ENCODE measurements around the gene RAB31. TPM values are rescaled to one million over a fixed set of nuclear protein-coding genes. Genes with fewer than 3 reads are reported as not detected.

Gene RAB31
- total RNA-seq, 1 donor from 2014 or later = 31.2 TPM

DNA sequence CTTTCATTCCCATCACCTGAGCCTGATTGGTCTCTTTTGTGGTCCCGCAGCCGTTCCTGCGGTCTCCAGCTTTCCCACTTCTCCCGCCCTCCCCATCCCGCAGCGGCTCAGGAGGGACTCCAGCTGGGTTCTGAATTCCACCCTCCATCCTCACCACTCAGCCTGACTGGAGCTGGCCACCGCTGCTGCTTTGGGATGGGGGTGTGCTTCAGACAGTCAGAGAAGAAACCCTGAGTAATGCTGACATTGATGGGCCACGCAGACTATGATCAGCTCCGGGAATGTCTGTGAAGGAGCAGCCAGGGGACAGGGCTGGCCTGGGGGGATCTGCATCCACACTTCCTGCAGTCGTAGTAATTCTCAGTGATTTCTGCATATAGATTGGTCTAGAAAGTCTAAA lies 131.8 kb downstream of the RAB31 start:
- DNase-seq (ENCODE audit: low read depth) = no peak
- TF ChIP-seq, protein P1, sequence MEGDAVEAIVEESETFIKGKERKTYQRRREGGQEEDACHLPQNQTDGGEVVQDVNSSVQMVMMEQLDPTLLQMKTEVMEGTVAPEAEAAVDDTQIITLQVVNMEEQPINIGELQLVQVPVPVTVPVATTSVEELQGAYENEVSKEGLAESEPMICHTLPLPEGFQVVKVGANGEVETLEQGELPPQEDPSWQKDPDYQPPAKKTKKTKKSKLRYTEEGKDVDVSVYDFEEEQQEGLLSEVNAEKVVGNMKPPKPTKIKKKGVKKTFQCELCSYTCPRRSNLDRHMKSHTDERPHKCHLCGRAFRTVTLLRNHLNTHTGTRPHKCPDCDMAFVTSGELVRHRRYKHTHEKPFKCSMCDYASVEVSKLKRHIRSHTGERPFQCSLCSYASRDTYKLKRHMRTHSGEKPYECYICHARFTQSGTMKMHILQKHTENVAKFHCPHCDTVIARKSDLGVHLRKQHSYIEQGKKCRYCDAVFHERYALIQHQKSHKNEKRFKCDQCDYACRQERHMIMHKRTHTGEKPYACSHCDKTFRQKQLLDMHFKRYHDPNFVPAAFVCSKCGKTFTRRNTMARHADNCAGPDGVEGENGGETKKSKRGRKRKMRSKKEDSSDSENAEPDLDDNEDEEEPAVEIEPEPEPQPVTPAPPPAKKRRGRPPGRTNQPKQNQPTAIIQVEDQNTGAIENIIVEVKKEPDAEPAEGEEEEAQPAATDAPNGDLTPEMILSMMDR (conservative IDR thresholded peaks at IDR 0.05; ENCODE audit: low read depth, low read length) = no peak
- no peak overlapping the region for H3K4me3 ChIP-seq (ENCODE audit: low read depth, low read length)

DNA sequence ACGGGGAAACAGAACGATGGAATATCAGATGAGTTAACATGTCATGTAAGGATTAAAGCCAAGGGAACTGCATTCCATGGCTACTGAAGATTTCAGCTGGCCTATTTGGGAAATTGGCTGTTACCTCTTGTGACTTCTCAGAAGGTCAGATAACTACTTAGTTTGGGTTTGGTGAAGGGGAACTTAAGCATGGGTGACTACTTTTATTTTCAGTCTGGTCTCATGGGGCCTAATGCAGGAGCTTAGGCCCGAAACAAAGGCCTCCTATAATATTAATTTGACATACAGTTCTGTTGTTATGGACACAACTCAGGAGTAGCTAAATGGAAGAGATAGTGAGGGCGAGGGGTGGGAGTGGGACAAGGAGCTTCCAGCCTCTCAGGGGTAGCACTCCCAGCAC lies 133.7 kb downstream of the RAB31 start:
- no peak for DNase-seq (ENCODE audit: low read depth)
- no peak overlapping the region for H3K4me3 ChIP-seq (ENCODE audit: low read depth, low read length)
- TF ChIP-seq, protein P1 (conservative IDR thresholded peaks at IDR 0.05; ENCODE audit: low read depth, low read length) = no peak

DNA sequence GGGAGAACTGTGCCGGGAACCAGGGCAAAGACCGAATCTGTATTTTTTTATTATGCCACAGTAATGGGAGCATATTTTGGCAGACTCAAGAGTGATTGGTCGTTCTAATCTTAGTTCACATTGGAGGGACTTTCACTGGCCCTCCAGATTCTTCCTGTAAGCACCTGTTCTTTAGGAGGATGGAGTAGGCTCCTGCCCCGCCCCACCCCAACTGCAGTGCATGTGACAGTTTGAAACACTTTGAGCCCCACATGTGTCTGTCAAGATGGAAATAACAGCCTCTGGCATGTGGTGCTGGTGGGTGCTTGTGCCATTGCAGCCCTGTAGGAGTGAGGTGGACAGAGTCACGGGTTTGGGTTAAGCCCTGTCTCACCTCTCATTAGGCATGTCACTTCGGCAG lies 134.3 kb downstream of the RAB31 start:
- TF ChIP-seq, protein P1 (conservative IDR thresholded peaks at IDR 0.05; ENCODE audit: low read depth, low read length) = no peak
- no peak for DNase-seq (ENCODE audit: low read depth)

DNA sequence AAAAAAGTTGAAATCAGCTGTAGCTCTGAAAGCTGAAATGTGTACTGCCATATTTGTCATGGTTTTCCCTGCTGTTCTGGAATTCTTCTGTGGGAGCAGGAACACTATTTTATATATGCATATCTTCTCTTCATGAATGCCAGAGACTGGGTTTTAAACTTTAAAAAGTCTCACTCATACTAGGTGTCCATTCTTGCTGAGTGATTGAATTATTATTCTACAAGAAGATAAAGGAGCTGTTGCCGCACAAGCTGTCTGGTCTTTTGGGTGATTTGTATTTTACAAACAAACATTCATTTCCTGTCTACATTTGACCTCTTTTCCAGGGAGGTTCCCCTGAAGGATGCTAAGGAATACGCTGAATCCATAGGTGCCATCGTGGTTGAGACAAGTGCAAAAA lies 137.2 kb downstream of the RAB31 start:
- DNase-seq (ENCODE audit: low read depth) = no peak
- no peak overlapping the region for H3K4me3 ChIP-seq (ENCODE audit: low read depth, low read length)
- TF ChIP-seq, protein P1 (conservative IDR thresholded peaks at IDR 0.05; ENCODE audit: low read depth, low read length) = no peak

More for the DNA sequence above, 134.3 kb downstream of the RAB31 start:
- no peak overlapping the region for H3K4me3 ChIP-seq (ENCODE audit: low read depth, low read length)

DNA sequence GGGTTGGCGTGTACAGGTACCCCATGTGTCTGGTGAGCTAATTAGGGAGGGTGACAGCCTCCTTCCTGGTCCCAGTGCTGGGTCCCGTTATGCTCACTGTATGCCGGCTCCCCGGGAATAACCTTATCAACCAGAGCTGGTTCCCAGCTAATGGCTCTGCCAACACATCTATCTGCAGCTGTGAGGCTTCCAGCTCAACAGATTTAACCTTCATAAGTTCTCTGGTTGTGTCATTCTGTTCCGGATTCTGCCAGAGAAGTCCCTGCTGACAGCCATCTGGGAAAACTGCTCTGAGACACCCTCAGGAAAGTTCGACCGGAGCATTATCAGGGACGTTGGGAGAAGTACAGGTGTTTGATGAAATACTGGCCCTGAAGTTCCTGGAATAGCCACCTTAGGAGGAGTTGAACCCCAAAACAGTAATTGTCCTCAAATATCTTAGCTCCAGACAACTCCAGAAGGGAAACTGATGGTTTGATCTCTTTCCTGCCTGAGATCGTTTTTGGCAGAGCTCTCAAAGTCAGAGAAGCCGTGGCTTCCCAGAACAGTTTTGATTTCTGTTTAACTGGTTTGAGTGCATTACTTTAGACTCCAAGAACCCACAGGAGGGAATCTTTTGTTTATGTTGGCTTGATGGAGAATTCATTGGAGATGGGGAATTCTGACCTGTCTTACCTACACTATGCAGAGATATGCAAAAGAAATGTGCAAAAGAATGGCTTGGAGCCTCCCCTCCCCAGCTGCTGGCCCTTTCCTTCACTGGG lies 138.2 kb downstream of the RAB31 start:
- DNase-seq (ENCODE audit: low read depth) = no peak
- TF ChIP-seq, protein P1 (conservative IDR thresholded peaks at IDR 0.05; ENCODE audit: low read depth, low read length) = no peak
- H3K4me3 ChIP-seq (ENCODE audit: low read depth, low read length) = no peak overlapping the region

DNA sequence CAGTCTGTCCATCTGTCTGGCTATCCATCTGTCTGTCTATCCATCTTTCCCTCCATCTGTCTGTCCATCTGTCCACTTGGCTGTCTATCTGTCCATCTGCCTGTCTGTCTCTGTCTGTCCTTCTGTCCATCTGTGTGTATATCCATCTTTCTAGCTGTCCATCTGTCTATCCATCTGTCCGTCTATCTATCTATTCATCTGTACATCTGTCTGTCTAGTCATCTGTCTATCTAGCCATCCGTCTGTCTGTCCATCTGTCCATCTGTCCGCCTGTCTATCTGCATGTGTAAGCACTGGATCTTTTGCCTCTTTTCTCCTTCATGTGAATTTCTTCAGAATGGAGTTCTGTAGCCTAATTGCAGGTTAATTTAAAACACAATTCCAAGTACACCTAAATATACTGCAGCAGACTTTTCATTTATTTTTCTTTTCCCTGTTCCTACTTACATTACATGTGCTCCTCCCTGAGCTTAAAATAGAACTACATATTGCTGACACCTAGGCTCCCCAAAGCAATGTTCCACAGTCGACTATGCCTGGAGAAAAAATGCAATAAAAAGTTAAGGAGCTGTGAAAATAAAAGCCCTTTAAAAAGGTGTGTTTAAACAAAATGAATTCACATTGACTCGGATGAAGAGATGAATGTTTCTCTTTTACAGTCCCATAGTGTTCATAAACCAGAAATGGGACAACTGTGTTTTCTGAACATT lies 140.2 kb downstream of the RAB31 start:
- no peak for DNase-seq (ENCODE audit: low read depth)
- TF ChIP-seq, protein P1 (conservative IDR thresholded peaks at IDR 0.05; ENCODE audit: low read depth, low read length) = no peak
- H3K4me3 ChIP-seq (ENCODE audit: low read depth, low read length) = no peak overlapping the region

Measured in epithelial cell of proximal tubule (primary cell).